Adrenal gland (tissue), 12 donors: ENCODE results near the gene WBP1. TPM values are rescaled to one million over a fixed set of nuclear protein-coding genes. Genes with fewer than 3 reads are reported as not detected.
"Not testable (repeated sequence)": the region's sequence is repeated elsewhere in the genome, so short reads cannot be mapped to it uniquely, and the experiment has no call there.

Experiments
- DNase-seq, 7 donors: peaks; one replicate each; pipeline ENCODE4 v3.0.0-alpha.2; 2019 to 2020
- H3K27ac ChIP-seq, 5 donors: fragments of 200-600 bp; sonication (generic) in 4 of 5; 1 replicate in 3 of 5; 2 replicates in 2 of 5; pipeline versions ENCODE4 v1.5.1 to v1.8.0; 2016 to 2020; ENCODE audit warnings: mild to moderate bottlenecking in 1 of 5
- H3K27me3 ChIP-seq: fragments of 200-600 bp; 2 replicates; pipeline ENCODE4 v1.8.0; 2021
- H3K36me3 ChIP-seq, 2 donors: fragments of 200-600 bp; replicated peaks in 1 of 2; 1 replicate in 1 of 2; 2 replicates in 1 of 2; pipeline versions ENCODE4 v1.5.1 to v1.8.0; 2018 to 2022
- H3K4me1 ChIP-seq, 2 donors: fragments of 200-600 bp; replicated peaks in 1 of 2; 1 replicate in 1 of 2; 2 replicates in 1 of 2; pipeline versions ENCODE4 v1.5.1 to v1.8.0; 2018 to 2021
- H3K4me3 ChIP-seq, 4 donors: fragments of 200-600 bp; sonication (generic) in 3 of 4; one replicate each; pipeline ENCODE4 v1.5.1; 2016 to 2018
- H3K9me3 ChIP-seq, 3 donors: fragments of 200-600 bp; sonication (generic) in 1 of 3; replicated peaks in 1 of 3; 1 replicate in 2 of 3; 2 replicates in 1 of 3; pipeline versions ENCODE4 v1.5.1 to v1.8.0; 2016 to 2021
- POLR2A ChIP-seq, 2 donors: fragments of 450-650 bp; IDR thresholded peaks; one replicate each; pipeline ENCODE4 v1.6.1; 2017; ENCODE audit warnings: antibody characterized with exemption in 2 of 2, mild to moderate bottlenecking in 2 of 2, moderate library complexity in 1 of 2
- WGBS, 4 donors: extraction: QIAGEN DNeasy Blood & Tissue Kit in 2 of 4; methylation state at CpG; one replicate each; pipeline versions ENCODE4 v1.1.5 to v1.1.7; 2013 to 2017; 5-methylcytosine and 5-hydroxymethylcytosine counted together
- intact Hi-C, 2 donors: fragments of 100-400 bp; cut with DNase I; formaldehyde crosslinking; loops; one replicate each; pipeline versions ENCODE4 v1.14.1 to v1.15.0; 2022 to 2023
- polyA plus RNA-seq, 3 donors: library from polyadenylated mRNA; stranded (reverse); fragments of 200-250 nt in 2 of 3; fragments of 350-450 nt in 1 of 3; fragmentation: Illumina TruSeq in 1 of 3; extraction: RNeasy Lipid Tissue Mini Kit (QIAGEN cat#74804) in 1 of 3; gene quantifications; one replicate each; pipeline ENCODE4 v1.2.3, GENCODE V29; 2013 to 2014
- total RNA-seq, 9 donors: library from RNA; depleted of rRNA in 4 of 9; stranded (reverse); fragments of >200 nt in 4 of 9; fragments of 120-200 nt in 1 of 9; fragmentation: NEBNext Ultra II Directional in 1 of 9; extraction: Animal tissue kit (Norgen Biotek cat#: 25700) in 1 of 9; gene quantifications; one replicate each; pipeline versions ENCODE4 v1.1.0 to v1.2.4, GENCODE V29; 2013 to 2023
- TF ChIP-seq, protein P1 (sequence below), 6 experiments: fragments of 450-650 bp in 4 of 6; fragments of 200-600 bp in 2 of 6; sonication (generic) in 1 of 6; IDR thresholded peaks; 1 replicate in 5 of 6; 2 replicates in 1 of 6; pipeline versions ENCODE4 v1.5.1 to v1.8.0; 2016 to 2021; ENCODE audit warnings: antibody characterized with exemption in 6 of 6, mild to moderate bottlenecking in 2 of 6, moderate library complexity in 1 of 6
- donor health status: healthy with polysubstance abuse.
- donor health status: Bipolar disorder and iron deficiency.
- donor health status: DM: yes; HTN: yes; CAD: no.
- donor health status: DM: no; HTN: no; CAD: no.
- donor health status: DM: no; HTN: no; CAD: no.
- donor health status: DM: yes; HTN: yes; CAD: no.

WBP1 gene
- total and polyA plus RNA-seq, 12 donors = 56.9 to 267 (median 115) TPM

DNA sequence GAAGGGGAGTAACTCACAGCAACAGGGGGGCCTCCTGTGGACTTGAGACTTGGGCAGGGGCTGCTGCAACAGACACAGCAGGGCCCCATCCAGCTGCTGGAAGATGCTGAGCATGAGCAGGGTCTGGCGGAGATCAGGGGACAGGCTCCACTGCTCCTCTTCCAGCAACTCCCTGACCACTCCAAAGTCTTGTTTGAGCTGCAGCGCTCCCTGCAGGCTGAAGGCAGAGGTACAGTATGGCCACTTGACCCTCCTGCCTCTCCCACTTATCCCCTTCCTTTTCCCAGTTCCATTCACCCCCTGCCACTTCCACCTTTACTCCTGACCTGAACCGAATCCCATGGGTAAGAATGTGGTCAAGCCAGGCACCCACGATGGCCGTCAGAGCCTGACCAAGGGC lies 16.7 kb downstream of the WBP1 start:
- 89 to 95% (median 91%) methylated on average over 4 to 5 of the region's 5 CpGs for WGBS, 4 donors
- no peaks in the 10 kb centered on the region for H3K27me3 ChIP-seq
- H3K4me1 ChIP-seq = peaks cover 9 to 16% of the 10 kb centered on the region in 2 donors
- intact Hi-C loops = no loop called here
- H3K36me3 ChIP-seq = peaks cover 0 to 24% of the 10 kb centered on the region in 2 donors
- H3K4me3 ChIP-seq = no peak overlapping the region
- TF ChIP-seq POLR2A (IDR thresholded peaks at IDR 0.05) = no peak
- TF ChIP-seq, protein P1, sequence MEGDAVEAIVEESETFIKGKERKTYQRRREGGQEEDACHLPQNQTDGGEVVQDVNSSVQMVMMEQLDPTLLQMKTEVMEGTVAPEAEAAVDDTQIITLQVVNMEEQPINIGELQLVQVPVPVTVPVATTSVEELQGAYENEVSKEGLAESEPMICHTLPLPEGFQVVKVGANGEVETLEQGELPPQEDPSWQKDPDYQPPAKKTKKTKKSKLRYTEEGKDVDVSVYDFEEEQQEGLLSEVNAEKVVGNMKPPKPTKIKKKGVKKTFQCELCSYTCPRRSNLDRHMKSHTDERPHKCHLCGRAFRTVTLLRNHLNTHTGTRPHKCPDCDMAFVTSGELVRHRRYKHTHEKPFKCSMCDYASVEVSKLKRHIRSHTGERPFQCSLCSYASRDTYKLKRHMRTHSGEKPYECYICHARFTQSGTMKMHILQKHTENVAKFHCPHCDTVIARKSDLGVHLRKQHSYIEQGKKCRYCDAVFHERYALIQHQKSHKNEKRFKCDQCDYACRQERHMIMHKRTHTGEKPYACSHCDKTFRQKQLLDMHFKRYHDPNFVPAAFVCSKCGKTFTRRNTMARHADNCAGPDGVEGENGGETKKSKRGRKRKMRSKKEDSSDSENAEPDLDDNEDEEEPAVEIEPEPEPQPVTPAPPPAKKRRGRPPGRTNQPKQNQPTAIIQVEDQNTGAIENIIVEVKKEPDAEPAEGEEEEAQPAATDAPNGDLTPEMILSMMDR (IDR thresholded peaks at IDR 0.05) = peak in 1 of 6 experiments; percentile 14
- no peak for DNase-seq
- no peaks in the 10 kb centered on the region for H3K9me3 ChIP-seq
- no peak overlapping the region for H3K27ac ChIP-seq

DNA sequence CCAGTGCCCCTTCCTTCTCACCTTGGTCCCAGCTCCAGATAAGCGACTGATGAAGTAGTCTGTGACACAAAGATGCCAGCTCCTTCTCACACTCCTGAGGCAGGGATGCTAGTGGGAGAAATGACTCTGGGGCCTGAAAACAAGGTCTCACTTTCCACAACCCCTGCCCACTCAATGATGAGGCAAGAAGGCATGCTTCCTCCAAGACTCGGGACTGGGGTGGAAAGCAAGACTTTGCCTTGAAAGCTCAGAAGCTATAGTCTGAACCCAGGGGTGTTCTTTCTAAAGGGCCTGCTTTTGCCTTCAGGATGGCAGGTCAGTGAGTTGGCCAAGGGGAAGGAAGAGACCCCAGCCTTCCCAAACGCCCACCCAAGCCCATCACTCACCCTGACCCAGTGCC lies 23.2 kb downstream of the WBP1 start:
- WGBS, 4 donors = 49 to 72% (median 64%) methylated on average over 2 to 3 of the region's 3 CpGs
- Histone ChIP-seq H3K9me3 (no peaks in the 10 kb centered on the region), H3K4me1 (peaks cover 13 to 25% of the 10 kb centered on the region in 2 donors), H3K4me3 (peak overlapping the region in 2 of 4 donors; percentile 72 to 94), H3K36me3 (peaks cover 0 to 23% of the 10 kb centered on the region in 2 donors), H3K27me3 (no peaks in the 10 kb centered on the region), H3K27ac (no peak overlapping the region)
- no peak for DNase-seq
- intact Hi-C loops = loop anchor here (5.0 kb wide), 1 partner anchor 106 kb away; no protein-coding TSS in a partner anchor
- no peak for TF ChIP-seq POLR2A (IDR thresholded peaks at IDR 0.05)
- TF ChIP-seq, protein P1 (IDR thresholded peaks at IDR 0.05) = no peak

DNA sequence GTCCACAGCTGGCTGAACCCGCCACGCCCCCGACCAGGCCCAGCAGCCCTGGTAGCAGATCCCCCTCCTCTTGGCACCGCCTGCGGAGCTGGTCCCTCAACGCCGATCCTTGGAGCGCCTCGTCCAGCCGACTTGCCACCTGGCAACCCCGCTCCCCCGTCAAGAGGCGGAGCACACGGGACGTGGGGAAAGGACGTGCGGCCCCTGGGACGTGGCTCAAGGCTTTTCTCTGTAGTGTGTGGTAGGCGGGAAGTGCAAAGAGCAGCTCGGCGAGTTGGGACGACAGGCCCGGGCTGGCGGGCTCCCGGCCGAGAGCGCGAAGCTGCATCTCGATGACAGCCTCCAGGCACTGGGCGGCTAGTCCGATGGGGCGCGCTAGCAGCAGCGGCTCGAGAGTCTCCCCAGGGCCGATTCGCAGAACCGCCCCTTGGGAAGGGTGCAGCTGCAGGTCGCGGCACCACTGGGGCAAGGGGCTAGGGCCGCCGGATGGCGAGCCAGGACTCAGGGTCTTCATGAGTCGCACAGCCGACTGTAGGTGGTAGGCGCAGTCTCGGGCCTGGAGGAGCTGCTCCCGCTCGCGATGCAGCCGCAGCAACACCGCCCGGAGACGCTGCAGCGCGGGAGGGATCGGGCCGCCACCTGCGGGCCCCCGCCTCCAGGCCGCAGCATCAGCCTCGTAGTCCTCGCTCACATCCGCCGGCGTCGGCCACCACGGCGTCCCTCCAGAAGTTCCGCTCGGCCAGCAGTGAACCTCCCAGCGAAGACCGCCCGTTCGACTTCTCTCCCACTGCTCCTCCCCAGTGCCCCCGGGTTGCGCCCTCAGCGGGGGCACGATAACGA lies 23.9 kb downstream of the WBP1 start:
- no peak for TF ChIP-seq POLR2A (IDR thresholded peaks at IDR 0.05)
- TF ChIP-seq, protein P1 (IDR thresholded peaks at IDR 0.05) = no peak
- WGBS, 4 donors = 1 to 8% (median 2%) methylated on average over 12 to 80 of the region's 80 CpGs
- H3K27me3 ChIP-seq = no peaks in the 10 kb centered on the region
- H3K4me3 ChIP-seq = peak overlapping the region; percentile 72 to 99 (median 89)
- H3K27ac ChIP-seq = peak overlapping the region in 4 of 5 donors; percentile 74 to 93 (median 87)
- H3K36me3 ChIP-seq = peaks cover 0 to 30% of the 10 kb centered on the region in 2 donors
- intact Hi-C loops = loop anchor here (5.0 kb wide), 1 partner anchor 105 kb away; no protein-coding TSS in a partner anchor
- H3K9me3 ChIP-seq = no peaks in the 10 kb centered on the region
- DNase-seq = peak in 5 of 7 donors; percentile 37 to 68 (median 55)
- peaks cover 13 to 25% of the 10 kb centered on the region in 2 donors for H3K4me1 ChIP-seq

DNA sequence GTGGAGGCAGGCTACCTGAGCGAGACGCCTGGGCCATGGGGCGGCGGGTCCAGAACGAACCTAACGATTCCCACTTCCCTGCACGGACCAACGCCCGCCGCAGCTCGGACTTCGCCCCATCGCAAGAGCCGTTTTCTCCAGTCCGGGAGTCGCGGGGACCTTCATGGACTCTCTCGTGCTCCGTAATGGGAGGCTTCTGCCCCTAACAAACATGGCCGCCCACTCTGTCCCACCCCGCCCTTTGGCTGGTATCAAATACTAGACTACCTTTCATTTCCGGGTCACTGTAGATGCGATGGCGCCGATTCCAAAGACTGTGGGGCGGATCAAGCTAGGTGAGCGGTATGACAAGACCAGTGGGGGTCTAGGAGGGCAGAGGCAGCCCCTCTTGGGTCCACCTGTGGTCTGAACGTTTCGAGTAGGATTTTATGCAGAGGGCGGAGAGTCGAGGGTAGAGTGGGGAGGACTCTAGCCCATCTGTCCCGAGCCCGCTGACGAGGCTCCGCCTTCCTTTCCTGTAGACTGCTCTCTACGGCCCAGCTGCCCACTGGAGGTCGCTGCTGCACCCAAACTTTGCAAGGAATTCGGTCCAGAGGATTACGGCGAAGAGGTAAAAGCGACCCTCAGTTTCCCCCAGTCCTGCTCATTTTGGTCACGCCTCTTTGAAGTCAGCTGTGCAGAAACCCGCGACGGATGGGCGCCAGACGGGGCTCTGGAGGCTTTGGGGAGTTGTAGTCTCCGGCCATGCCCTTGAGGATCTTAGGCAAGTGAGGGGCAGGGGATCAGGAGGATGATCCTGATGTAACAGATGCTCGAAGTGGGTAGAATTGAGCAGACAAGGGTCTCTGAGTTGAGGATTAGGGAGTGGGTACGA lies 24.8 kb downstream of the WBP1 start, which contains the start of the genes CCDC142 and TTC31:
TSS of gene CCDC142 (minus strand) at position 198 of the 874 bp plus-strand sequence. CDS start at position 37, 161 bp downstream.
TSS of gene TTC31 (plus strand) at position 281 of the 874 bp plus-strand sequence. CDS start at position 296, 15 bp downstream.
- Histone ChIP-seq H3K4me1 (peaks cover 13 to 25% of the 10 kb centered on the region in 2 donors), H3K9me3 (no peaks in the 10 kb centered on the region), H3K27ac (peak within 1 kb of the TSS; percentile 62 to 93 (median 83)), H3K4me3 (peak within 1 kb of the TSS; percentile 72 to 99 (median 89)), H3K36me3 (peaks cover 0 to 31% of the 10 kb centered on the region in 2 donors), H3K27me3 (no peaks in the 10 kb centered on the region)
- TF ChIP-seq POLR2A (IDR thresholded peaks at IDR 0.05) = peak; percentile 29 to 45
- TF ChIP-seq, protein P1 (IDR thresholded peaks at IDR 0.05) = peak; percentile 67 to 95 (median 88)
- 0 to 1% (median 1%) methylated on average over 16 to 50 of the region's 50 CpGs for WGBS, 4 donors
- peak; percentile 95 to 99 (median 97) for DNase-seq
- intact Hi-C loops = loop anchor here (5.0 kb wide), 1 partner anchor 104 kb away; no protein-coding TSS in a partner anchor

DNA sequence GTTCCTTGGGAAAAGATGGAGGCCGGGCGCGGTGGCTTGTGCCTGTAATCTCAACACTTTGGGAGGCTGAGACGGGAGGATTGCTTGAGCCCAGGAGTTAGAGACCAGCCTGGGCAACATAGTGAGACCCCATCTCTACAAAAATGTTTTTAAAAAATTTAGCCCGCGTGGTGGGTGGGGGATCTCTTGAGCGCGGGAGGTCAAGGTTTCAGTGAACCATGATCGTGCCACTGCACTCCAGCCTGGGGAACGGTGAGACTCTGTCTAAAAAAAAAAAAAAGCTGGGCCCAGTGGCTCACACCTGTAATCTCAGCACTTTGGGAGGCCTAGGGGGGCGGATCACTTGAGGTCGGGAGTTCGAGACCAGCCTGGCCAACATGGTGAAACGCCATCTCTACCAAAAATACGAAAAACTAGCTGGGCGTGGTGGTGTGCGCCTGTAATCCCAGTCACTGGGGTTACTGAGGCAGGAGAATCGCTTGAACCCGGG lies 25.5 kb downstream of the WBP1 start:
- H3K36me3 ChIP-seq = peaks cover 0 to 31% of the 10 kb centered on the region in 2 donors
- H3K27ac ChIP-seq = not testable (repeated sequence)
- WGBS, 4 donors = 65 to 74% (median 70%) methylated on average over 19 of the region's 19 CpGs

More for the DNA sequence above, 25.5 kb downstream of the WBP1 start:
- intact Hi-C loops = loop anchor here (5.0 kb wide), 1 partner anchor 104 kb away; no protein-coding TSS in a partner anchor
- H3K27me3 ChIP-seq, DNase-seq, H3K9me3 ChIP-seq: not testable (repeated sequence)
- H3K4me3 ChIP-seq = peak overlapping the region in 3 of 4 donors; percentile 72 to 94 (median 84)
- peaks cover 13 to 25% of the 10 kb centered on the region in 2 donors for H3K4me1 ChIP-seq
